GM12892 (cell line): Measurements from ENCODE around the gene PSMB8.

ENCODE experiments used
- POLR2A ChIP-seq: IDR thresholded peaks from 2 replicates; pipeline ENCODE4 v1.6.1; 2011; ENCODE audit warnings: low read depth, low read length, control low read depth
- POLR2AphosphoS5 ChIP-seq: IDR thresholded peaks from 2 replicates; pipeline ENCODE4 v1.6.1; 2011; ENCODE audit warnings: low read depth, low read length, control low read depth
- TAF1 ChIP-seq: IDR thresholded peaks from 2 replicates; pipeline ENCODE4 v1.6.1; 2011; ENCODE audit warnings: low read depth, mild to moderate bottlenecking, control low read depth, low read length, borderline replicate concordance

DNA sequence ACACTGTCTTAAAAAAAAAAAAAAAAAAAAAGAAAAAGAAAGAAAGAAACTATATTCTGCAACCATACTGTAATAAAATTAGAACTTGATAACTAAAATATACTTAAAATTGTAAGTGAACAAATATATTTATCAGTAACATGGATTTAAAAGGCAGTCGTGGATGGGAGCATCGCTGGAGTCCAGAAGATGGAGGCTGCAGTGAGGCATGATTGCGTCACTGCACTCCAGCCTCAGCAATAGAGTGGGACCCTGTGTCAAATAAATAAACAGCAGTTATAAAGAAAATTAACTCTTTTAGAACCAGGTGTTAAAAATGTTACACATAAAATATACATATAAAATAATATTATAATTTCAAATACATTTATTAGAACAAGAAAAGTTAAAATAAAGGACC, 18.9 kb upstream of the PSMB8 start:
- TF ChIP-seq TAF1 (no peak), POLR2A (no peak), POLR2AphosphoS5 (no peak)
